Measurements from ENCODE around the gene FAM171A1.

- TF ChIP-seq CTCF (conservative IDR thresholded peaks at IDR 0.05 in 1 of 2, IDR thresholded peaks at IDR 0.05 in 1 of 2; ENCODE audit: low read depth in 1 of 2, low read length in 2 of 2) (no peak), EZH2 (IDR thresholded peaks at IDR 0.05; ENCODE audit: low read length, missing control alignments) (no peak)
Observed at GRCh38 chr10:15401382-15401781, 30.3 kb upstream of the FAM171A1 start.

Data from fibroblast of lung (primary cell).